ENCODE measurements around the gene GRAMD2B. TPM values are rescaled to one million over a fixed set of nuclear protein-coding genes. Genes with fewer than 3 reads are reported as not detected.

The GRAMD2B gene
- total RNA-seq, 2 donors from 2014 or later = 34.9 to 35.8 TPM

DNA sequence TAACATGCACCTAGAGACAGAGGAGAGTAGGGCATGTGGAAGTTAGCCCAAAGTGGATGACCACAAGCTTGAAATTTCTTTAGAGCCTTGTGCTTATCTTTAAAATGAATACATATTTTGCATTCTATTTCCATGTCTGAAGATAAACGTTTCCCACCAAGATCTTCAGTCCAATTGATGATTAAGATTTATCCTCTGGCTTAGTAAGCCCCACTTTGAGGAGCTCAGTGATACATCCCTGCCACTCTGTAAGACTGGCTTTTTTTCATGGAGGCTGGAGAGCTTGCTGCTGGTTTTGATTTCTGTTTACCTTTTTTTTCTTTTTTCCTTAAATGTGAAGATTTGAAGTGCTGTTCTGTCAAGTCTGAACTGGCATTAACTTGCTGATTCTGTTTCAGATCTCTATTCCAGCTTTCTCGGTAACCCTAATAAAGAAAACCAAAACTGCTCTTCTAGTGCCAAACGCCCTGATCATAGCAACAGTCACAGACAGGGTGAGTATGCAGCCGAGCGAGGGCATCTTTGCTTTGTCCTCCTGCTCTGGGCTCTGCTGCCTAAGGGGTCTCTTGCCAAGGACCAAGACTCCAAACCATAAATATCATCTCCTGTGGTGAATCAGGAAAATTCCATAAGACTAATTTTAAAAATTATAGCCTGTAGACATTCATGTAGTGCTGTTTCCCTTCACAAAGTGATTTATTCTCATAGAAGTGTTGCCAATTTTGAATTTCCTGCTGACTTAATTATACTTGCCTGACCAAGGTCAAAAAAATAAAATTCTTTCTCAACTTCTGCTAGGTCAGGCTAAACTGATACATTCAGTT, 54.3 kb downstream of the GRAMD2B start:
- TF ChIP-seq POLR2A (IDR thresholded peaks at IDR 0.05) (no peak), CTCF (IDR thresholded peaks at IDR 0.05) (no peak)
- intact Hi-C loops (cut with DNase I) = no loop called here
- peak overlapping the region; percentile 20 to 58 (median 28) for H3K27ac ChIP-seq
- H3K9me3 ChIP-seq = no peaks in the 10 kb centered on the region
- peak; percentile 68 for ATAC-seq
- whole genome bisulfite sequencing, 2 donors = 55 to 56% methylated on average over 5 of the region's 5 CpGs
- peaks cover 7% of the 10 kb centered on the region for H3K4me1 ChIP-seq
- no peaks in the 10 kb centered on the region for H3K36me3 ChIP-seq (replicated peaks in 1 of 2; ENCODE audit: insufficient read depth in 1 of 2, low read depth in 2 of 2)
- H3K4me3 ChIP-seq = no peak overlapping the region
- DNase-seq = no peak
- H3K27me3 ChIP-seq = no peaks in the 10 kb centered on the region

DNA sequence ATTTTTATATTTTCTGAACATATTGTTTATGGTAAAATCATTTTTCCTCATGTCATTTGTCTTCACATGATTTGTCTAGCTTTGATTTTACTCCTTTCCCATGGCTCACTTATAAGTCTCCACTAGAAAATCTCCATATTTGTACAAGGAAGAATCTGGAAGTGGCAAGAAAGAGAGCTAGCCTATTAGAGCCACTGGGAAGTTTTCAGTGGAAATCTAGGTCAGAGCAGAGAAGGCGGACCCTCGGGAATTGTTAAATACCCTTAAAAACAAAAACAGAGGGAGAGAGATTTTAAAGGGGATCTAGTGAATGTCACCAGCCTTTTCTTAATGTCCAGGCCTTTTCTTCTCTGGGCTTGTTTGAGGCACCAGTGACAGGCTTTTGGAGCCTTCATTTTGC, 56.6 kb downstream of the GRAMD2B start:
- intact Hi-C loops (cut with DNase I) = no loop called here
- Histone ChIP-seq H3K9me3 (no peaks in the 10 kb centered on the region), H3K27me3 (no peaks in the 10 kb centered on the region), H3K27ac (no peak overlapping the region), H3K4me1 (peaks cover 7% of the 10 kb centered on the region), H3K36me3 (replicated peaks in 1 of 2; ENCODE audit: insufficient read depth in 1 of 2, low read depth in 2 of 2) (peaks cover 0 to 4% of the 10 kb centered on the region in 2 donors), H3K4me3 (no peak overlapping the region)
- WGBS, 2 donors = 49 to 93% methylated on average over 2 of the region's 2 CpGs
- DNase-seq (no peak), ATAC-seq (no peak)
- TF ChIP-seq POLR2A (IDR thresholded peaks at IDR 0.05) (no peak), CTCF (IDR thresholded peaks at IDR 0.05) (no peak)

DNA sequence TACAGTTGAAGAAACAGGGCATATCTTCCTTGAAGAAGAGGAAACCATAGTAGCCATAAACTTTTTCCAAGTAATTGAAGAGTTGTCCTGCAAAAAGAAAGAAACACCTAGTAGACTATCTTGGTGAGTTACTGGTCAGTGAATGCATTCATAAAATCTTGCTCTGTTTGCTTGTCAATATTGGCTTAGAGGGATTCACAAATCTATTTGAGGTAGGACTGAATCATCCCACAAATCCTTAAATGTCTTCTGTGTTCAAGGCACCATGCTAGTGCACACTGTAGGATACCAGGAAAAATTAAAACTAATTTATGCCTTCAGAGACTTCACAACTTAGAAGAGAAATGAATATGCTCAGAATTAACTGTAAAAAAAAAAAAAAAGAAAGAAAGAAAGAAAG, 57.6 kb downstream of the GRAMD2B start:
- peaks cover 7% of the 10 kb centered on the region for H3K4me1 ChIP-seq
- ATAC-seq (no peak), DNase-seq (no peak)
- TF ChIP-seq POLR2A (IDR thresholded peaks at IDR 0.05) = no peak
- no peak for TF ChIP-seq CTCF (IDR thresholded peaks at IDR 0.05)
- H3K27ac ChIP-seq = no peak overlapping the region
- H3K9me3 ChIP-seq = no peaks in the 10 kb centered on the region
- intact Hi-C loops (cut with DNase I) = no loop called here
- H3K36me3 ChIP-seq (replicated peaks in 1 of 2; ENCODE audit: insufficient read depth in 1 of 2, low read depth in 2 of 2) = peaks cover 0 to 12% of the 10 kb centered on the region in 2 donors
- H3K4me3 ChIP-seq = no peak overlapping the region
- no peaks in the 10 kb centered on the region for H3K27me3 ChIP-seq

GRCh38 chr5:126481243-126481642, 58.0 kb downstream of the GRAMD2B start:
- Histone ChIP-seq H3K27ac (no peak overlapping the region), H3K9me3 (no peaks in the 10 kb centered on the region), H3K36me3 (replicated peaks in 1 of 2; ENCODE audit: insufficient read depth in 1 of 2, low read depth in 2 of 2) (peaks cover 0 to 16% of the 10 kb centered on the region in 2 donors), H3K4me1 (peaks cover 7% of the 10 kb centered on the region), H3K27me3 (no peaks in the 10 kb centered on the region), H3K4me3 (no peak overlapping the region)
- WGBS, 2 donors = 63 to 83% methylated on average over 2 of the region's 2 CpGs
- intact Hi-C loops (cut with DNase I) = no loop called here
- TF ChIP-seq CTCF (IDR thresholded peaks at IDR 0.05) = no peak
- no peak for TF ChIP-seq POLR2A (IDR thresholded peaks at IDR 0.05)
- ATAC-seq (no peak), DNase-seq (no peak)

DNA sequence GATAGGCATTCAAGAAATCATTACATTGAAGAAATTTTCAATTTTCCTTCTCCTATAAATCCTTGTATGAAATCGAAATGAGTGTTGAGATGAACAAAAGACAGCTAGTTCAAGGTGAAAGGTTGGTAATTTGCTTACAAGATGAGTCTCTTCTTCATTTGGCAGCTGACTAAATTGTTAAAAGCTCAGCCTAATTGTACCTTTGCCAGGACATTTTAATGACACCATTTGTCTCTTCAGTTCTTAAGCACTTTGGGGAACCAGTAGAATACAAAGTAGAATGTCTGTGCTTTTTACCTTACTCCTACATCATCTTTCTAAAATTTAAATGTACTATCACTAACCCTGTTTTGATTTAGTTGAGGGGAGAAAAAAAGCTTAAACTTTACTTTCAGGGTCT, 59.4 kb downstream of the GRAMD2B start:
- 59 to 69% methylated on average over 1 of the region's 1 CpG for WGBS, 2 donors
- no peaks in the 10 kb centered on the region for H3K9me3 ChIP-seq
- H3K4me3 ChIP-seq = no peak overlapping the region
- TF ChIP-seq POLR2A (IDR thresholded peaks at IDR 0.05) = no peak
- DNase-seq = no peak
- no peaks in the 10 kb centered on the region for H3K27me3 ChIP-seq
- peaks cover 7% of the 10 kb centered on the region for H3K4me1 ChIP-seq
- no peak for ATAC-seq
- no peak overlapping the region for H3K27ac ChIP-seq
- peaks cover 0 to 25% of the 10 kb centered on the region in 2 donors for H3K36me3 ChIP-seq (replicated peaks in 1 of 2; ENCODE audit: insufficient read depth in 1 of 2, low read depth in 2 of 2)
- intact Hi-C loops (cut with DNase I) = no loop called here

Measured in body of pancreas (tissue), 4 donors.